Measurements from ENCODE around the gene KCNK3. TPM values are rescaled to one million over a fixed set of nuclear protein-coding genes. Genes with fewer than 3 reads are reported as not detected.

Gene KCNK3
- total RNA-seq, 4 donors from 2014 or later = 0.76 to 1.6 (median 0.94) TPM

DNA sequence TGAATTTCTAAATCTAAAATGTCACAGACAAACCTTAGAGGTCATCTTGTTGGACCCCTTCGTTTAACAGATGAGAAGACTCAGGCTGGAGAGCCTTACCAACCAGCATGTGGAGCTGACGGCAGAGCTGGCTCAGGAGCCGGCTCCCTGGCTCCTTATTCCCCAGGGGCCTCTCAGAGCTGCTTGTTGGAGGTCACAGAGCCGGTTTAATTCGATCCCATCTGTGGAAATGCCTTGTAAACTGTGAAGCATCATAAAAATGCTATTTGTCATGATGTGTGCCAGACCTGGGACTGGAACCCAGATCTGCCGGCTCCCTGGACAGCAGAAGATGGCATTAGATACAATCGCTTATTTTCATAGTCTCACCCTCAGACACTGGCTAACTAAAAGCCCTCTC, 43.2 kb upstream of the KCNK3 start:
- DNase-seq = peak in 1 of 3 donors; percentile 40
- no peak for TF ChIP-seq POLR2A (IDR thresholded peaks at IDR 0.05)
- no peaks in the 10 kb centered on the region for H3K36me3 ChIP-seq
- no peaks in the 10 kb centered on the region for H3K9me3 ChIP-seq
- no peak overlapping the region for H3K4me3 ChIP-seq
- no peaks in the 10 kb centered on the region for H3K27me3 ChIP-seq
- no peaks in the 10 kb centered on the region for H3K4me1 ChIP-seq
- H3K27ac ChIP-seq = no peak overlapping the region

DNA sequence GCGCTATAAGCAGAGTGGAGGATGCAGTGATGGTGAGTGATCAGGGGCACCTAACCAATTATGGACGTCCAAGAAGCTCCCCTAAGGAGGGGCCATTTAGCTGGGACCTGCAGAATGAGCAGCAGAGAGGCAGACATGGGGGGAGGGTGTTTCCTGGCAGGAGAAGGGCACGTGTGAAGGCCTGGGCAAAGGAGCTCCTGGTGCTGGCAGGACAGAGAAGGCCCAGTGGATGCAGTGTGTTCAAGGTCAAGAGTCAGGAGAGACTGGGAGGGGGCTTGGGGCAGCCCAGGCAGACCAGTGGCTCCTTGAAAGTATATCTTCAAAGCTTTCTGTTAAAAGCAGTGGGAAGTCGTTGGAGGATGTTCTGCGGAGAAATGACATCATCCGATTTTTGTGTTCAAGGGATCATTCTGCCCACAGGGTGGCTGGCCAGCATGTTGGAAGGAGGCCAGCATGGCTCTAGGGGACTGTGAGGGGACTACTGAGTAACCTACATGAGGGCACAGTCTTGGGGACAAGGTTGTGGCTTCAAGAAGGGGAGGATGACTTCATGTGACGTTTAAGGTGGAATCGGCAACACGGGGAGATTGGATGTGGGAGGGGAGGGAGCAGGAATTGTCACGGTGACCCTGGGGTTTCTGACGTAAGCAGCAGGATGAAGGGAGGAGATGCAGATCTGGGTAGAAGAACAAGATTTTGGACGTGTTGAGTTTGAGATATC, 42.4 kb upstream of the KCNK3 start:
- Histone ChIP-seq H3K27me3 (no peaks in the 10 kb centered on the region), H3K4me1 (no peaks in the 10 kb centered on the region), H3K4me3 (no peak overlapping the region), H3K27ac (peak overlapping the region in 1 of 4 donors; percentile 47), H3K36me3 (no peaks in the 10 kb centered on the region), H3K9me3 (no peaks in the 10 kb centered on the region)
- TF ChIP-seq POLR2A (IDR thresholded peaks at IDR 0.05) = no peak
- DNase-seq = peak in 2 of 3 donors; percentile 24 to 27

DNA sequence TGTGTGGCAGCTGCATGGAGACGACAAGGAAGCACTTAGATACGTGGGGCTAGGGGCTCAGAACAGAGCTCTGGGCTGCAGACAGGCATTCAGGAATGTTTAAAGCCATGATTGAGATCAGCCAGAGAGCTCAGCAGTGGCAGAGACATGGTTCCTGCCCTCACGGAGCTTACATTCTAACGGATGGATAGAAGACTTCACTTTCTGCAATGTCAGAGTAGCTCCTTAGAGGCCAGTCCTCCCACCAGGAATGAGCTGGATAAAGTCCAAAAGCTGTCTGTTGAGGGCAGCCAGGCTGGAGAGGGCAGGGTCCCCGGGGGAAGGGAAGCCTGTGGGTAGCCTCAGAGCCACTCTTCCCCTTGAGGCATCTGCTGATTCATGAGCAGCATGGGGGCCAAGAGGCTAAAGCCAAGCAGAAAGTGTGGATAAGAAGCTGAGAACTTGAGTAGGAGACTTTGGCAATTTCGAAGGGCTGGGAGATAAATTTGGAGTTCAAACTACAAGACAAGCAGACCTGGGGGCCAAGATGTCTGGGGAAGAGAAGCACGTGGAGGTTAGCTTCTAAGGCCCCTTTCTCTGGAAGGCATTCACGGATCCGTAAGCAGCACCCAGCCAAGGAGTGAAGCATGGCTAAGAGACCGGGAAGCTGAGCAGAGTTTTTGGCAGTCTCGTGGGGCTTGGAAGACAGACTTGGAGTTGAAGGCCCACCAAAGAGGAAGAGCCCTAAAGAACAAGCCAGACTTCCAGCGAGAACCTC, 41.6 kb upstream of the KCNK3 start:
- Histone ChIP-seq H3K36me3 (no peaks in the 10 kb centered on the region), H3K4me1 (no peaks in the 10 kb centered on the region), H3K27ac (peak overlapping the region in 2 of 4 donors; percentile 47 to 64), H3K9me3 (no peaks in the 10 kb centered on the region), H3K27me3 (no peaks in the 10 kb centered on the region), H3K4me3 (no peak overlapping the region)
- TF ChIP-seq, protein P1, sequence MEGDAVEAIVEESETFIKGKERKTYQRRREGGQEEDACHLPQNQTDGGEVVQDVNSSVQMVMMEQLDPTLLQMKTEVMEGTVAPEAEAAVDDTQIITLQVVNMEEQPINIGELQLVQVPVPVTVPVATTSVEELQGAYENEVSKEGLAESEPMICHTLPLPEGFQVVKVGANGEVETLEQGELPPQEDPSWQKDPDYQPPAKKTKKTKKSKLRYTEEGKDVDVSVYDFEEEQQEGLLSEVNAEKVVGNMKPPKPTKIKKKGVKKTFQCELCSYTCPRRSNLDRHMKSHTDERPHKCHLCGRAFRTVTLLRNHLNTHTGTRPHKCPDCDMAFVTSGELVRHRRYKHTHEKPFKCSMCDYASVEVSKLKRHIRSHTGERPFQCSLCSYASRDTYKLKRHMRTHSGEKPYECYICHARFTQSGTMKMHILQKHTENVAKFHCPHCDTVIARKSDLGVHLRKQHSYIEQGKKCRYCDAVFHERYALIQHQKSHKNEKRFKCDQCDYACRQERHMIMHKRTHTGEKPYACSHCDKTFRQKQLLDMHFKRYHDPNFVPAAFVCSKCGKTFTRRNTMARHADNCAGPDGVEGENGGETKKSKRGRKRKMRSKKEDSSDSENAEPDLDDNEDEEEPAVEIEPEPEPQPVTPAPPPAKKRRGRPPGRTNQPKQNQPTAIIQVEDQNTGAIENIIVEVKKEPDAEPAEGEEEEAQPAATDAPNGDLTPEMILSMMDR (IDR thresholded peaks at IDR 0.05) = no peak
- TF ChIP-seq POLR2A (IDR thresholded peaks at IDR 0.05) = no peak
- DNase-seq = peak in 1 of 3 donors; percentile 24

DNA sequence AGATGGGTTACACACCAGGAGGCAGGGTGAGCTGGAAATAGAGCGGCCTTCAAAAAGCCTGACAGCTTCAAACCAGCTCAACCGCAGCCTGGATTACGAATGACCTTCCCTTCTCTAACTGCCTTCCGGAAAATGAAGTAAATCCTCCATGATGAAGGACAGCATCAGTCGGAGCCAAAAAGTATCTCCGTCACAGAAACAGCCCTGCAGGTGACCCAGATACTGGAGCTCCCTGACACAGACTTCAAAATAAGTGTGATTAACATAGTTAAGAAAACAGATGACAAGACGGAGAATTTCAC, 41.1 kb upstream of the KCNK3 start:
- Histone ChIP-seq H3K36me3 (no peaks in the 10 kb centered on the region), H3K27ac (peak overlapping the region in 2 of 4 donors; percentile 47 to 64), H3K4me1 (no peaks in the 10 kb centered on the region), H3K9me3 (no peaks in the 10 kb centered on the region), H3K4me3 (no peak overlapping the region), H3K27me3 (no peaks in the 10 kb centered on the region)
- DNase-seq = no peak
- TF ChIP-seq, protein P1 (IDR thresholded peaks at IDR 0.05) = no peak
- TF ChIP-seq POLR2A (IDR thresholded peaks at IDR 0.05) = no peak

DNA sequence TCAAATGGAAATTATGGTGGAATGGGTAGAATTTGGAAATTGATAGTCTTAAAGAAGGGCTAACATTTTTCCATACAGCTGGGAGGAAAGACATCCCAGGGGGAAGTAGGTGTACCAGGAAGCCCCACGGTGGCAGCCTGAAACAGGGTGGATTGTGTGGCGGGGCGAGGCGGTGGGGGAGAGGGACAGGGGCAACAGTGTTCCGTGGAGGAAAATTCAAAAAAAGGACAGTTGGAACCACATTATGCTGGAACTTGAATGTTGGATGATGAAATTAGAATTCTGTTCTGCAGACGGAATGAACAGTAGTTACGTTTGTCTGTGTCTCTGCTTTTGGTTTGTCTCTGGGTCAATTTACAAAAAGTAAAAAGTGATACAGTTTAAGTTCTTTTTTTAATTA, 40.7 kb upstream of the KCNK3 start:
- Histone ChIP-seq H3K27ac (peak overlapping the region in 2 of 4 donors; percentile 47 to 64), H3K9me3 (no peaks in the 10 kb centered on the region), H3K36me3 (no peaks in the 10 kb centered on the region), H3K4me1 (no peaks in the 10 kb centered on the region), H3K4me3 (no peak overlapping the region), H3K27me3 (no peaks in the 10 kb centered on the region)
- TF ChIP-seq, protein P1 (IDR thresholded peaks at IDR 0.05) = no peak
- no peak for TF ChIP-seq POLR2A (IDR thresholded peaks at IDR 0.05)
- DNase-seq = no peak

DNA sequence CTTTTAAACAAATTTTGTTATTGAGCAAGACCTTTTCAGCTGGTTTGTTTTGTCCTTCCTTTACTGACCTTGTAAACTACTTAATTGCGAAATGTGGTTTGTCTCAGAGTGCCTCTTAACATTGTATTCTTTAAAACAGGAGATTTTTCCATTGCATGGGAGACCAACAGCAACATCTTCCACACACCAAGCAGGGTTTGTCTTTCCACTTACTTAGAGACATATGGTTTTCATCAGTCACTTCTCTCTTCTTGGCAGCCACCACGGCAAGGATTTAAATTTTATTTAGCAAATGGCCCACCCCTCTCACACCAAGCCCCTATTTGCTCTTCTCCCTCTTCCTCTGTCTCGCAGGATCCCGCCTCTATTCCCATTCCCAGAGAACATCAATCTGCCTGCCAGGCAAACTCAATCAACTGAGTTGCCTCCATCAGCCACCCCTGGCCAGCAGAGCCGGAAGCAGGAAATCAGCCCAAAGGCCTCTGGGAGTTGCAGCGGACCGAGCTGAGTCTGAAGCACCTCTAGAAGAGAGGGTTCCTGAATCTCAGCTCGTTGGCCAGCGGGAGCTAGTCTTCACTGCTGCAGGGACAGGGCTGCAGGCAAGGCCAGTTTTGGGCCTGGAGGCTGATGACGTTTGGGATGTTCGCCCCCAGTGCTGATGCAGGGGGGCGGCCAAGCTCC, 40.0 kb upstream of the KCNK3 start:
- Histone ChIP-seq H3K27ac (peak overlapping the region; percentile 13 to 63 (median 39)), H3K4me3 (no peak overlapping the region), H3K4me1 (no peaks in the 10 kb centered on the region), H3K27me3 (no peaks in the 10 kb centered on the region), H3K9me3 (no peaks in the 10 kb centered on the region), H3K36me3 (no peaks in the 10 kb centered on the region)
- DNase-seq = peak in 1 of 3 donors; percentile 43
- TF ChIP-seq, protein P1 (IDR thresholded peaks at IDR 0.05) = no peak
- TF ChIP-seq POLR2A (IDR thresholded peaks at IDR 0.05) = no peak
